Transverse colon (tissue), 4 donors: ENCODE data around the gene ZBTB37. TPM values are rescaled to one million over a fixed set of nuclear protein-coding genes. Genes with fewer than 3 reads are reported as not detected.
"Not testable (repeated sequence)": the region's sequence is repeated elsewhere in the genome, so short reads cannot be mapped to it uniquely, and the experiment has no call there.

Experiments
- DNase-seq: peaks from one replicate; pipeline ENCODE4 v3.0.0-alpha.2; 2019
- H3K27ac ChIP-seq, 4 donors: fragments of 200-600 bp; sonication (generic); 2 replicates each; pipeline ENCODE4 v1.5.1; 2016 to 2018; ENCODE audit warnings: inconsistent platforms in 4 of 4
- H3K27me3 ChIP-seq: fragments of 200-600 bp; sonication (generic); 2 replicates; pipeline ENCODE4 v1.5.1; 2017; ENCODE audit warnings: inconsistent platforms
- H3K36me3 ChIP-seq, 4 donors: fragments of 200-600 bp; sonication (generic); 2 replicates each; pipeline ENCODE4 v1.5.1; 2017 to 2019; ENCODE audit warnings: inconsistent platforms in 4 of 4
- H3K4me1 ChIP-seq, 4 donors: fragments of 200-600 bp; sonication (generic); 2 replicates each; pipeline ENCODE4 v1.5.1; 2017 to 2020; ENCODE audit warnings: inconsistent platforms in 4 of 4
- H3K4me3 ChIP-seq, 4 donors: fragments of 200-600 bp; sonication (generic); 1 replicate in 1 of 4; 2 replicates in 3 of 4; pipeline versions ENCODE4 v1.5.1 to v1.6.1; 2017 to 2019; ENCODE audit warnings: inconsistent platforms in 4 of 4
- H3K9me3 ChIP-seq, 2 donors: fragments of 200-600 bp; sonication (generic); 2 replicates each; pipeline ENCODE4 v1.5.1; 2017 to 2019; ENCODE audit warnings: inconsistent platforms in 2 of 2
- EP300 ChIP-seq: sonication (generic); formaldehyde crosslinking; IDR thresholded peaks from one replicate; pipeline ENCODE4 v1.6.1; 2017; ENCODE audit warnings: antibody characterized with exemption, low read depth
- POLR2A ChIP-seq: fragments of 450-650 bp; IDR thresholded peaks from one replicate; pipeline ENCODE4 v1.6.1; 2016; ENCODE audit warnings: antibody characterized with exemption, mild to moderate bottlenecking, moderate library complexity
- POLR2AphosphoS5 ChIP-seq, 3 donors: sonication (generic); formaldehyde crosslinking; IDR thresholded peaks; one replicate each; pipeline ENCODE4 v1.6.1; 2016; ENCODE audit warnings: antibody characterized with exemption in 3 of 3
- whole genome bisulfite sequencing, 2 donors: methylation state at CpG; one replicate each; pipeline ENCODE4 v1.1.5; 2018; ENCODE audit warnings: low coverage in 1 of 2; 5-methylcytosine and 5-hydroxymethylcytosine counted together
- in situ Hi-C, 4 donors: fragments of 200-750 bp; cut with MboI; loops; one replicate each; pipeline versions ENCODE4 v1.15.0 to v1.15.1; 2017; ENCODE audit warnings: low sequenced_read_pairs in 3 of 4, low pct_ligation_motif_present in 1 of 4, low pct_unique_long_range_greater_than_20kb in 1 of 4
- intact Hi-C: fragments of 100-400 bp; cut with DNase I; formaldehyde crosslinking; loops from one replicate; pipeline ENCODE4 v1.15.1; 2023; ENCODE audit warnings: low total_unique reads
- total RNA-seq, 4 donors: library from RNA; depleted of rRNA; stranded (reverse); fragments of >200 nt; gene quantifications; one replicate each; pipeline ENCODE4 v1.1.0, GENCODE V29; 2016
- TF ChIP-seq, protein P1 (sequence below), 5 experiments: fragments of 200-600 bp in 3 of 5; fragments of 450-650 bp in 2 of 5; sonication (generic) in 3 of 5; IDR thresholded peaks; 1 replicate in 2 of 5; 2 replicates in 3 of 5; pipeline ENCODE4 v1.5.1; 2016 to 2017; ENCODE audit warnings: antibody characterized with exemption in 5 of 5, inconsistent platforms in 3 of 5, mild to moderate bottlenecking in 2 of 5, moderate library complexity in 1 of 5

ZBTB37 gene
- total RNA-seq, 4 donors from 2014 or later: 4.6 to 8.3 (median 6.9) TPM

DNA sequence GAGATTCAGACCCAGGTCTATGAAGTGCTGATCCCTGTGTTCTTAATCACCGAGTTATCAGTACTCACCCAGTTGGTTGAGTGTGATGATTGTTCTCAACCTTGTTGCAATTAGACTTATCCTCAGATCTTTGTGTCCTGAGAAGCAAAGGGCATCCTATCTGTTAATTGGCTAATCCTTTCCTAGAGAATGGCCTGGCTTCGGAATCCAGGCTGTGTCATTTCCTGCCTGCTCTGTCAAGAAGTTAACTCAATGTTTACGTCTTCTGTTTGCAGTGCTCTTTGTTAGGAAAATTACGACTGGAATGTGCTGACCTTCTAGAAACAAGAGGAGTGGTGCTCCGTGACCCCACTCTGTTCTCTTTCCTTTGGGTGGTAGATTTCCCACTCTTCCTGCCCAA lies 15.1 kb upstream of the ZBTB37 start:
- WGBS, 2 donors: 58 to 70% methylated on average over 4 to 5 of the region's 5 CpGs
- intact Hi-C loops (no loop called here), in situ Hi-C loops (no loop called here)
- DNase-seq: no peak
- no peak overlapping the region for H3K4me3 ChIP-seq
- no peaks in the 10 kb centered on the region for H3K4me1 ChIP-seq
- no peaks in the 10 kb centered on the region for H3K9me3 ChIP-seq
- peaks cover 0 to 57% (median 14%) of the 10 kb centered on the region in 4 donors for H3K36me3 ChIP-seq
- no peak overlapping the region for H3K27ac ChIP-seq
- no peak for TF ChIP-seq POLR2A
- no peak for TF ChIP-seq EP300
- TF ChIP-seq, protein P1, sequence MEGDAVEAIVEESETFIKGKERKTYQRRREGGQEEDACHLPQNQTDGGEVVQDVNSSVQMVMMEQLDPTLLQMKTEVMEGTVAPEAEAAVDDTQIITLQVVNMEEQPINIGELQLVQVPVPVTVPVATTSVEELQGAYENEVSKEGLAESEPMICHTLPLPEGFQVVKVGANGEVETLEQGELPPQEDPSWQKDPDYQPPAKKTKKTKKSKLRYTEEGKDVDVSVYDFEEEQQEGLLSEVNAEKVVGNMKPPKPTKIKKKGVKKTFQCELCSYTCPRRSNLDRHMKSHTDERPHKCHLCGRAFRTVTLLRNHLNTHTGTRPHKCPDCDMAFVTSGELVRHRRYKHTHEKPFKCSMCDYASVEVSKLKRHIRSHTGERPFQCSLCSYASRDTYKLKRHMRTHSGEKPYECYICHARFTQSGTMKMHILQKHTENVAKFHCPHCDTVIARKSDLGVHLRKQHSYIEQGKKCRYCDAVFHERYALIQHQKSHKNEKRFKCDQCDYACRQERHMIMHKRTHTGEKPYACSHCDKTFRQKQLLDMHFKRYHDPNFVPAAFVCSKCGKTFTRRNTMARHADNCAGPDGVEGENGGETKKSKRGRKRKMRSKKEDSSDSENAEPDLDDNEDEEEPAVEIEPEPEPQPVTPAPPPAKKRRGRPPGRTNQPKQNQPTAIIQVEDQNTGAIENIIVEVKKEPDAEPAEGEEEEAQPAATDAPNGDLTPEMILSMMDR (IDR thresholded peaks at IDR 0.05): no peak
- no peak for TF ChIP-seq POLR2AphosphoS5 (IDR thresholded peaks at IDR 0.05)
- no peaks in the 10 kb centered on the region for H3K27me3 ChIP-seq

DNA sequence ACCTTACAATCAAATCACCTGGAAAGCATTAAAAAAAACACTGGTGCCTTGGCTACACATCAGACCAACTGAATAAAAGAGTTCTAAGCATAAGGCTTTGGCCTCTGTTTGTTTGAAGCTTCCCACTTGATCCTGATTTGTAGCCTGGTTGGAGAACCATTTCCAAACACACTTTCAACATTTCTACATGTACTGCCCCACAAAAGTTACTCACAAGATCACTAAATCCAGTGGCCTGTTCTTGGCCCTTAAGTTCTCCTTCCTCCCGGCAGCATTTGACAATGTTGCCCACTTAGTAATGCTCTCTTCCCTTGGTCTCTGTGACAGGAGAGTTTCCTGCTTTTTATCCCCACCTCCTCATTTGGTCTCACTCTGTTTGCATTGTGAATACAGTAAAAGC lies 12.2 kb upstream of the ZBTB37 start:
- Histone ChIP-seq H3K4me3 (no peak overlapping the region), H3K9me3 (no peaks in the 10 kb centered on the region), H3K4me1 (no peaks in the 10 kb centered on the region), H3K36me3 (peaks cover 0 to 62% (median 17%) of the 10 kb centered on the region in 4 donors), H3K27me3 (no peaks in the 10 kb centered on the region), H3K27ac (no peak overlapping the region)
- TF ChIP-seq, protein P1 (IDR thresholded peaks at IDR 0.05): no peak
- TF ChIP-seq POLR2A (no peak), POLR2AphosphoS5 (IDR thresholded peaks at IDR 0.05) (no peak), EP300 (no peak)
- no peak for DNase-seq
- WGBS, 2 donors: 60 to 90% methylated on average over 1 of the region's 1 CpG
- in situ Hi-C loops (no loop called here), intact Hi-C loops (no loop called here)

DNA sequence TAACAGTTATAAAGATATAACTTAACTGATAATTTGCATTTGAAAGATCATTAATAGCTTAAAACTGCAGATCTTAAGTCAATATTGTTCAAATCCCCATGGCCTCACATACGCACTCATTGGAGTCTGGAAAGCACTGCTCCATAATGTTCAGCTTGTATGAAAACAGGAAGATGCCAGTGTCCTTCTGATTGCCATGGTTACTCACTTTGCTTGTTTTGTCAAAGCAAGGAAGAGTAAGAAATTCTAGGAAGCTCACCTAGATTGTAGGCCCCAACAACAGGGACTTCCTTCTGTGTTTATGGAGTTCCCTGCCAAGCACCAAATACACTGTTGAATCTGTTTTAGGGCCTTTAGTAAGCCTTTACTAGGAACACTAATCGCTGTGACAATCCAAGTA lies 11.3 kb upstream of the ZBTB37 start:
- H3K9me3 ChIP-seq: no peaks in the 10 kb centered on the region
- intact Hi-C loops: no loop called here
- TF ChIP-seq, protein P1 (IDR thresholded peaks at IDR 0.05): no peak
- TF ChIP-seq POLR2A (no peak), EP300 (no peak), POLR2AphosphoS5 (IDR thresholded peaks at IDR 0.05) (no peak)
- H3K36me3 ChIP-seq: peaks cover 0 to 54% (median 16%) of the 10 kb centered on the region in 4 donors
- H3K27ac ChIP-seq: no peak overlapping the region
- H3K4me1 ChIP-seq: no peaks in the 10 kb centered on the region
- 93 to 94% methylated on average over 2 of the region's 2 CpGs for WGBS, 2 donors
- no peaks in the 10 kb centered on the region for H3K27me3 ChIP-seq
- H3K4me3 ChIP-seq: no peak overlapping the region
- DNase-seq: no peak
- in situ Hi-C loops: no loop called here

DNA sequence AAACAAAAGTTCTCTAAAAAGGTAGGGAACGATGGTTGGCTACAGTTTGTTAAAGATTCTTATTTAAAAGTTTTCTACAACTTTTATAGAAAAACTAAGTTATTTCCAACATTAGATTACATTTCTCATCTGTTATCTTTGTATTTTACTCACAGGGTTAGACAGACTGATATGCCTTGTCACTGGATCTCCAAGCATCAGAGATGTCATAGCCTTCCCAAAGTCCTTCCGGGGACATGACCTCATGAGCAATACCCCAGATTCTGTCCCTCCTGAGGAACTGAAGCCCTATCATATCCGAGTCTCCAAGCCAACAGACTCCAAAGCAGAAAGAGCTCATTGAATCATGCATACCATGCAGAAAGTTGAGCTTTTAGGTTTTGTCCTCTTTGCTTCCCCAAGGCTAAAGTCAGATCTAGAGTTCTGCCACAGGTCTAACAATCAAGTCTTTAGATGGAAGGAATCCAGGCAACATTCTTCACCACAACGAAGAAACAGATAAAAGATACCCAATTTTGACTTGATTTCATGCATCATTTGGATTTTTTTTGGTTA lies 10.7 kb upstream of the ZBTB37 start:
- H3K9me3 ChIP-seq: no peaks in the 10 kb centered on the region
- intact Hi-C loops: no loop called here
- no peaks in the 10 kb centered on the region for H3K27me3 ChIP-seq
- 89 to 93% methylated on average over 4 of the region's 4 CpGs for WGBS, 2 donors
- H3K4me3 ChIP-seq: no peak overlapping the region
- H3K27ac ChIP-seq: no peak overlapping the region
- in situ Hi-C loops: no loop called here
- no peaks in the 10 kb centered on the region for H3K4me1 ChIP-seq
- no peak for DNase-seq
- TF ChIP-seq POLR2AphosphoS5 (IDR thresholded peaks at IDR 0.05) (no peak), EP300 (no peak), POLR2A (no peak)
- TF ChIP-seq, protein P1 (IDR thresholded peaks at IDR 0.05): no peak
- H3K36me3 ChIP-seq: peaks cover 0 to 53% (median 16%) of the 10 kb centered on the region in 4 donors

DNA sequence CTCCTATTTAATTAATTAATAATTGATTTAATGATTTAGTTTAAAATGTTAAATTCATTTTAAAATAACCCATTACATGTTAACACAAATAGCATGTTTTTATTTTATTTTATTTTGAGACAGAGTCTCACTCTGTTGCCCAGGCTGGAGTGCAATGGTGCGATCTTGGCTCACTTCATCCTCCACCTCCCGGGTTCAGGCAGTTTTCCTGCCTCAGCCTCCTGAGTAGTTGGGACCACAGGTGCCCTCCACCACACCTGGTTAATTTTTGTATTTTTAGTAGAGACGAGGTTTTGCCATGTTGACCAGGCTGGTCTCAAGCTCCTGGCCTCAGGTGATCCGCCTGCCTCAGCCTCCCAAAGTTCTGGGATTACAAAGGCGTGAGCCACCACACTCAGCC lies 8.6 kb upstream of the ZBTB37 start:
- DNase-seq, H3K4me3 ChIP-seq, H3K9me3 ChIP-seq, in situ Hi-C loops, H3K27me3 ChIP-seq, intact Hi-C loops, H3K27ac ChIP-seq, H3K4me1 ChIP-seq: not testable (repeated sequence)
- H3K36me3 ChIP-seq: peaks cover 0 to 55% (median 19%) of the 10 kb centered on the region in 4 donors
- 94 to 95% methylated on average over 5 of the region's 5 CpGs for WGBS, 2 donors
